HG03521 (cell line): ENCODE results near the gene CTSG.
"Not testable (repeated sequence)": the region's sequence is repeated elsewhere in the genome, so short reads cannot be mapped to it uniquely, and the experiment has no call there.

Source experiments
- ATAC-seq: cut with Tn5 transposase; IDR thresholded peaks from one replicate; pipeline ENCODE4 v1.9.1; 2021; ENCODE audit warnings: mild to moderate bottlenecking, moderate library complexity; ENCODE audit not compliant: unreplicated experiment

Gene CTSG, protein sequence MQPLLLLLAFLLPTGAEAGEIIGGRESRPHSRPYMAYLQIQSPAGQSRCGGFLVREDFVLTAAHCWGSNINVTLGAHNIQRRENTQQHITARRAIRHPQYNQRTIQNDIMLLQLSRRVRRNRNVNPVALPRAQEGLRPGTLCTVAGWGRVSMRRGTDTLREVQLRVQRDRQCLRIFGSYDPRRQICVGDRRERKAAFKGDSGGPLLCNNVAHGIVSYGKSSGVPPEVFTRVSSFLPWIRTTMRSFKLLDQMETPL

DNA sequence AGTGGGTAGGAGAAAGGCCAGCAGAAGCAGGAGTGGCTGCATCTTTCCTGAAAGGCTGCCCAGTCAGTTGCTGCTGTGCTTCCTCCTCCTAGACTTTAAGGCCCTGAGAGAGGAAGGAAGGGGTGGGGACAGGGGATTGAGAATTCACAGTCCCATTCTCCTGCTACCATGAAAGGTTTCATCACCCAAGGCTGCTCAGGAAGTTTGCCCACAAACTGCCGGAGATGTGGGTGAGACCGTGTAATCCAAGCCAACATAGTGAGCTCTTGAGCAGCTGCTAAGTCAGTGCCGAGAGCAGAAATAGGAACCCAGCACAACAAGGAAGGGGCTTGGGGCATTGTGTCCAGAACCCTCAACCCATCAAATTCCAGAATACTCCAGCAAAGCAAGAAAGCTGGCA, at the start of gene CTSG:
TSS of gene CTSG (minus strand) at position 69 of the 400 bp plus-strand sequence. CDS start at position 42, 27 bp downstream.
- no peak for ATAC-seq

DNA sequence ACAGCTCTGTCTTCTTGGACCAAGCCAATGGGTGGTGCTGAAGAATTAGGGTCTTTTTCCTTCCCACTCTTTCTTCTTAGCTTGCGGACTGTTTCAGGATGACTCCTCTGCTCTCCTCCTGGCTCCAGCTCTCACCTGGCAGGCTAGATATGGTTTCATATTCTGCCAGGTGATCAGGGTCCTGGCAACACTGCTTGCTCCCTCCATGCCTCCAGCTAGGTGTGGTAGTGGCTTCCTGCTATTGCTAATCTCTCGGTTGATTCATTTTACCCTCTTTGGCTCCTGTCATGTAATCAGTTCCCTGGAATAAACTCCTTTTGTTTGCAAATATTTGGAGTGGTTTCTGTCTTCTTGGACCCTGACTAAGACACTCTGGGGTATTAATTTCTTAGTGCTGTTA, 37.7 kb upstream of the CTSG start:
- no peak for ATAC-seq

DNA sequence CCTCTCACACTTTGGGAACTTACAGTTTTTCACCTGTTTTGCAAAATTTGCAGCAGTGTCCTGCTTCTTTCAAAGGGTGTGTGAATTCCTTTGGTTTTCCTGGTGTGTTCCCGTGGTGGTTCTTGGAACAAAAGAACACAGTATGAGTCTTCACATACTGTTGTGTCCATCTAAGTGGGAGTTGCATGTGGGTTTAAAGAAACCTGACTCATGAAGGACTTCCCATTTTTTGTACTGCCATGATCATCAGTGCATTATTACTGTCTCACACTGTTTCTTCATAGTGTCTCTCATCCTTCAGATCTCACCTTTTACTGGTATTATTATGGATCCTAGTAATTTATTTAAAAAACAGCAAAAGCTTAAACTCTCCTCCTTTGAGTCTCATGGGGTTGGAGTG, 37.2 kb upstream of the CTSG start:
- no peak for ATAC-seq

DNA sequence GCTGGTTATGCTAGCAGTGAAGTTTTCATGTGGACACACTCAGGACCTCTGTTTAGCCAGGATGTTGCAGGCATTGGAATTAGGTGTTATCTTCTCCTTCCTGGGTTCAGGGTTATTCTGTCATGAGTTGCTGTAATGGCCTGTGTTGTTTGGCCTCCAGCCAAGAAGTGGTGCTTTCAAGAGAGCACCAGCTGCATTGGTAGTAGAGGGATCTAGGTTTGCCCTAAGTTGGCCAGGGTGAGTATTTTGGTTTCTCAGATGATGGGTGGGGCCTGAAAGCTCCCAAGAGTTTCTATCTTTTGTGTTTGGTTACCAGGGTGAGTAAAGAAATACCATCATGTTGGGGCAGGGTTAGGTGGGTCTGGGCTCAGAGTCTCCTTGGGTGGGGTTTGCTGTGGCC, 36.1 kb upstream of the CTSG start:
- no peak for ATAC-seq

DNA sequence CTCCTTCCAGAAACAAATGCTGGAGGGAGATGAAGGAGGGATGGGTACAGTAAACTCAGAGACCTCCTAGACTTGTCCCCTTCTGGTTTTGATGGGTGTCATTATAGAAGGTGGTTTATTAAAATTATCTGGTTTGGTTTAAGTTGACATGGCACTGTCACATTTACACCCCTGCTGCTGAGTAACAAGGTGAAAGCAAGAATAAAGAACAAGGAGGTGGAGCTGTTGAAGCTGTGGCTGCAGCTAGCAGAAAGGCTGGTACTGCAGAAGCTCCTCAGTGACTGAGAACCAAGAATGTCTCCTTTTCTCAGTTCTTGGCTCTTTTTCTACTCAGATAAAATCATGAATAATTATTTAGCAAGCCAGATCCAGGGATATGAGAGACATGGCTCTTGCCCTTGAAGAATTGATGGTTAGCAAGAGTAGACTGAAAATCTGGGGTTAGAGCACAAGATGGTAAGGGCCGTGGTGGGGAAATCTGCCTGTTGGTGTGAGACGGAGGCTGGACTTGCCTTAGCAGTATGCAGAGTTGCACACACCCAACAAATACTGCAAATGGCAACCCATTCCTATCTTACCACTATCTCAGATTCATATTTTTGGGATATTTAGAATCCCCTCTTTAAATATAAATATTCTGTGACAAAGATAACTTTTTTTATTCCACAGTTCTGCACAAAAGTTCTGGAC, 33.8 kb upstream of the CTSG start, which contains the start of gene GZMH:
TSS of gene GZMH (minus strand) at position 31 of the 690 bp plus-strand sequence. CDS start 72 bp downstream, outside the sequence.
- ATAC-seq = no peak

DNA sequence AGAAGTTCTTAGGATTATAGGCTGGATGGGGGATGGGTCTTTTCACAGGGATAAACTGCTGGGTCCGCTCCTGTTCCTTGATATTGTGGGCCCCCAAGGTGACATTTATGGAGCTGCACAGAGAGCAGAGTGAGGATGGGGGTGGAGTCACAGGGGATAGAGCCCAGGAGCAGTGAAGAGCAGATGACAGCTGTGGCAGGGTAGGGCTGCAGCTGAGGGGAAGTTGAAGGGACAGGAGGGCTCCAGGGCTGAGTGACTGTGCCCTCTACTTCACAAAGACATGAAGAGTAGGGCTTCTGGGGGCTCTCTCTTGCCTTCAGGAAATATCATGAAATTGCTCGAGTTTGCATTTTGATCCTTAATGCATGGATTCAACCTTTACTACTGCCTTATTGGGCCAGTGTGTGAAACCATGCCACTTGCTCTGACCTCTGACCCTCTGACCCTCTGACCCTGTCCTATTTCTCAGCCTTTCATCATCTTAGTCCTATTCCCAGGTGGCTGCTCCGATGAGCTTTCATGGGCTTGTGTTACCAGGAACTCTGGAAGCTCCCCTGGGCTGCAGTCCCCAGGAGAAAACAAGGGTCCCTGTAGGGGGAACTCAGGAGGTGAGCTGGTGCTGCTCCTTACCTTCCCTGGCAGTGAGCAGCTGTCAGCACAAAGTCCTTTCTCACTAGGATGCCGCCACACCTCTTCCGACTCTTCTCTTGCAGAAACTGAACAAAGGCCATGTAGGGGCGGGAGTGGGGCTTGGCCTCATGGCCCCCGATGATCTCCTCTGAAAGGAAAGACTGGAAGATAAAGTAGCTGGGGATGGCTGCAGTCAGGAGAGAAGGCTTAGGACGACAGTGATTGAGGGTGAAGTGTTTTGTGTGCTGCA, 31.8 kb upstream of the CTSG start:
- ATAC-seq = no peak

DNA sequence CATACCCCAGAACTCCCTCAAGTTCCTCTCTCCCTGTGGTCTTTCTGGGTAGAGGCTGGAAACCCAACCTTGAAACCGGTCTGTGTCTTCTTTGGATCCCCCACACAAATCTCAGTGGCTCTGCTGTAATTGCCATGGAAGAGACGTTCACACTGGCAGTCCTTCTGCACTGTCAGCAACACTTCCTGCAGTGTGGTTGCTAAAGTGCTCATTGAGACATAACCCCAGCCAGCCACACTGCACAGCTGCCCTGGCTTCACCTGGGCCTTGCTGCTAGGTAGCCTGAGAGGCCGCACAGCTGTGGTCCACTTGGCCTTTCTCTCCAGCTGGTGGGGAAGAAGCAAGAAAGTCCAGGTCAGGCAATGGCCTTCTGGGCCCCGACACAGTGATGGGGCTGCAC, 31.0 kb upstream of the CTSG start:
- ATAC-seq = no peak

DNA sequence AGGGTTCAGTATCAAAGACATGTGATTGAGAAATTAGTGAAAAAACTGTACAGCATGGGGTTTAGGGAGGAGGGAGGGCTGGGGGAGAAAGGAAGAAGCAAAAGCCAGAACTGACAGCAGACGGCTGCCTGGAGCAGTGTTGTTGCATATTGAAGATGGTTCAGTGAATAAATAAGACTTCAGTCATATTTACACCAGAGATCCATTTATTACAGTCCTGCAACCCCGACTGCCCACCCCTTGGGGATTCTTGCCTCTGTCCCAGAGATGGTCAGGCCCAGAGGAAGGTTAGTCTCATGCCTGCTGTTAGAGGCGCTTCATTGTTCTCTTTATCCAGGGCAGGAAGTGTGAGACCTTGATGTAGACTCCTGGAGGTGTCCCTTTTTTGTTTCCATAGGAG, 30.2 kb upstream of the CTSG start:
- ATAC-seq = no peak

DNA sequence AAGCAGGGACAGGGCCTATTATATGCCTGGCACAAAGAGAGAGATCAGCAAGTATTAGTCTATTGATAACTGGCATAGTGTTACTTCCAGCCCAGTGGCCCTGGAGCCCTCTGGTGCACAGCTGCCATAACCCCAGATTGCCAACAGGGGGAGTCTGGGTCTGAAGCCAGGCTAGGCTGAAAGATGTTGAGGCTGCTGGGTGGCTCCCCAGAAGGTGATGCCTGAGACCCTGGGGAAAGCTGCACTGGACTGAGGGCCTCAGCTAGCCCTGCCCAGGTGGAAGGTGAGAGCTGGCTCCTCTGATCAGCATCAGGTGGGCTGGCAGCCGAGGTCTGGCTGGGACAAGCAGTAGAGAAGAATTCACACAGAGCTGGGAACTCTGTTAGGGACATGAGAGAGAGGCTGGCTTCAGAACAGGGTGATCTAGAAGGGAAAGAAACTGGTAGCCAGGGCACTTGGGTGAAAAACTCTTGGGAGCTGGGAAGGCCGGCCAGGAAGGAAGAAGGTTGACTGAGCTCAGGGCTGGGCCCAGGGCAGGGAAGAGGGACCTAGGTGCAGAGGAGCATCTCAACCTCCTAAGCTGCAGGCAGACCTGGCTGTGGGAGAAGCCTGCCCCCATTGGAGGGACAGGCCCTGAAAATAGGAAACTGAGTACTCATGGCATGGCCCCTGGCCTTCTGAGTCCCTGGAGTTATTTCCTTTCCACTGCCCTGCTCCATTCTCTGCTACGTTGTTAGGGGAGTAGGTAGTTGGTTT, 29.6 kb upstream of the CTSG start:
- peak; percentile 84 for ATAC-seq

DNA sequence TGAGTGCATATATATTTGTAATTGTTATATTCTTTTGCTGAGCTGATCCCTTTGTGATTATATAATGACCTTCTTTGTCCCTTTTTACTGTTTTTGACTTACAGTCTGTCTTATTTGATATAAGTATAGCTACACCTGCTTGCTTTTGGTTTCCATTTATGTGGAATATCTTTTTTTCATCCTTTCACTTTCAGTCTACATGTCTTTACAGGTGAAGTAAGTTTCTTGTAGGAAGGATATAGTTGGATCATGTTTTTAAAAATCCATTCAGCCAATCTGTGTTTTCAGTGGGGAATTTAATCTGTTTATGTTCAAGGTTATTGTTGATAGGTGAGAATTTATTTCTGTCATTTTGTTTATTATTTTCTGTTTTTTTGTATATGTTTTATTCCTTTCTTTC, 21.4 kb upstream of the CTSG start:
- no peak for ATAC-seq

DNA sequence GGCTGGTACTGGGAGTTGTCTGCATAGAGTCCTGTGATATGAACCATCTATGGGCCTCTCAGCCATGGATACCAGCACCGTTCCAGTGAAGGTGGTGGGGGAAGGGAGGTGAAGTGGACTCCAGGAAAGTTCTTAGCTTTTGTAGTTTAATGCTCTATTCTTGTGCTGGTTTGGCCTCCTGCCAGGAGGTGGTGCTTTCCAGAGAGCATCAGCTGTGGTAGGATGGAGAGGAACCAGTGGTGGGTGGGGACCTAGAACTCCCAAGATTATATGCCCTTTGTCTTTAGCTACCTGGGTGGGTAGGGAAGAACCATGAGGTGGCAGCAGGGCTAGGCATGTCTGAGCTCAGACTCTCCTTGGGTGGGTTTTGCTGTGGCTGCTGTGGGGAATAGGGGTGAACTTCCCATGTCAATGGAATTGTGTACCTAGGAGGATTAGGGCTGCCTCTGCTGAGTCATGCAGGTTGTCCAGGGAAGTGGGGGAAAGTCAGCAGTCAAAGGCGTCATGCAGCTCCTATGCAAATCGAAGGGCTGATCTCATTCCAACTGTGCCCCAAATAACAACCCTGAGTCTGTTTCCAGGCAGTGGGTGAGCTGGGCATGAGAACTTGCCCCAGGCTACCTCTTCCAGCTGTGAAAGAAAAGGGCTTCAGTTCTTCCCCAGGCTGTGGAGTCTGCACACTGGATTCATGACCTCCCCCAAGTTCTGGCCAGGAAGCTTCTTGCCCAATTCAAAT, 19.2 kb upstream of the CTSG start:
- no peak for ATAC-seq

DNA sequence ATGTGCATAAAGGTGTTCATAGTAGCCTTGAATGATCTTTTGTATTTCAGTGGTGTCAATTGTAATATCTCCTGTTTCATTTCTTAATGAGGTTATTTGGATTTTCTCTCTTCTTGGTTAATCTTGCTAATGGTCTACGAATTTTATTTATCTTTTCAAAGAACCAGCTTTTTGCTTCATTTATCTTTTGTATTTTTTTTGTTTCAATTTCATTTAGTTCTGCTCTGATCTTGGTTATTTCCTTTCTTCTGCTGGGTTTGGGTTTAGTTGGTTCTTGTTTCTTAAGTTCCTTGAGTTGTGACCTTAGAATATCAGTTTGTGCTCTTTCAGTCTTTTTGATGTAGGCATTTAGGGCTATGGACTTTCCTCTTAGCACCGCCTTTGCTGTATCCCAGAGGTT, 15.0 kb upstream of the CTSG start:
- not testable (repeated sequence) for ATAC-seq

DNA sequence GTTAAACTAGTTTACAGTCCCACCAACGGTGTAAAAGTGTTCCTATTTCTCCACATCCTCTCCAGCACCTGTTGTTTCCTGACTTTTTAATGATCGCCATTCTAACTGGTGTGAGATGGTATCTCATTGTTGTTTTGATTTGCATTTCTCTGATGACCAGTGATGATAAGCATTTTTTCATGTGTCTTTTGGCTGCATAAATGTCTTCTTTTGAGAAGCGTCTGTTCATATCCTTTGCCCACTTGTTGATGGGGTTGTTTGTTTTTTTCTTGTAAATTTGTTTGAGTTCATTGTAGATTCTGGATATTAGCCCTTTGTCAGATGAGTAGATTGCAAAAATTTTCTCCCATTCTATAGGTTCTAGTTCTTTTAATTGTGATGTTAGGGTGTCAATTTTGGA, 8.4 kb upstream of the CTSG start:
- not testable (repeated sequence) for ATAC-seq

DNA sequence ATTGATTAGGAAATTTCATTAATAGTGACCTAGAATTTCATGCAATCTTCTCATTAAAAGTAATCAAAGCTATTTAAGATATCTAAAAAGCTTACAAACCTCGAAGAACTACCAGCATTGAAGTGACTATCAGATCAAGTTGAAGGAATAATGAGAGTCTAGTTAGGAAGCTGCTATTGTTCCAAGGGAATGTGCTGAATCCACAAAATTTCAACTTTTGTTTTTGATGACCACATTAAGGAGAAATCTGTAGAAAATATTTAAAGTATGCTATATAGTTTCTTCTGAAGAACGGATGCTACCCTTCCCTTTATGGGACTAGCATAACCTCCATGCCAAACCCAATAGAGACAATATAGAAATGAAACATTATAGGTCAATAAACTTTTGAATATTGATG, 2.5 kb upstream of the CTSG start:
- ATAC-seq = no peak

DNA sequence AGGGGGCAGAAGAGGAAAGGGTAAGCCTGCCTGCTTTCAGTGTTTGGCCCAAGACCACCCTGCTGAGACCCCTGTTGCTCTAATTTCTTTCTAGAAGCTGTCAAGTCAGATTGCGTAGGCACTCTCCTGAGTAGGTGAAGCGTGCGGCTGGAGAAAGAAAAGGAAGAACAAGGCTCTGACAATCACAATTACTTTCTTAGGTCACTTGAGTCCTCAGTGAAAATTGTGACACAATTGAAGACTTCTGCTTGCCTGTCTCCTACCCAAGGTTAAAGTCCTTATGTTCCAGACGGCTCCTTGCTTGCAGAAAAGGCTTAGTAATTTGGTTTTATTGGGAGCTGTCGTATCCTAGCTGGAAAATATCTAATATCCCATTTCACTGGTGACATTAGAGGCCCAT, 721 bp upstream of the CTSG start:
- ATAC-seq = no peak

DNA sequence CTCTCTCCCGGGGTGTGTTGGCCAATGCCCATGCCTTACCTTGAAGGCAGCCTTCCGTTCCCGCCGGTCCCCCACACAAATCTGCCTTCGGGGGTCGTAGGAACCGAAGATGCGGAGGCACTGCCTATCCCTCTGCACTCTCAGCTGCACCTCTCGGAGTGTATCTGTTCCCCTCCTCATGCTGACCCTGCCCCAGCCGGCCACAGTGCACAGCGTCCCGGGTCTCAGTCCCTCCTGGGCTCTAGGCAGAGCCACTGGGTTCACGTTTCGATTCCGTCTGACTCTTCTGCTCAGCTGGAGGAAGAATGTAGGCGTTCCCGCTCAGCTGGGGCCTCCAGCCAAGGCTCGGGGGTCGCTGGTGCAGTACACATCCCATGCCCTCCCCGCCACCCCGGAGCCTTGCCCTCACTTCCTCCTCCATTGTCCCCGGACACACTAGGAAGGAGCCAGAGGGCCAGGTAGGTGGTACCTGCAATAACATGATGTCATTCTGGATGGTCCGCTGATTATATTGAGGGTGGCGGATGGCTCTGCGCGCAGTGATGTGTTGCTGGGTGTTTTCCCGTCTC, 1.8 kb downstream of the CTSG start:
- ATAC-seq = no peak

DNA sequence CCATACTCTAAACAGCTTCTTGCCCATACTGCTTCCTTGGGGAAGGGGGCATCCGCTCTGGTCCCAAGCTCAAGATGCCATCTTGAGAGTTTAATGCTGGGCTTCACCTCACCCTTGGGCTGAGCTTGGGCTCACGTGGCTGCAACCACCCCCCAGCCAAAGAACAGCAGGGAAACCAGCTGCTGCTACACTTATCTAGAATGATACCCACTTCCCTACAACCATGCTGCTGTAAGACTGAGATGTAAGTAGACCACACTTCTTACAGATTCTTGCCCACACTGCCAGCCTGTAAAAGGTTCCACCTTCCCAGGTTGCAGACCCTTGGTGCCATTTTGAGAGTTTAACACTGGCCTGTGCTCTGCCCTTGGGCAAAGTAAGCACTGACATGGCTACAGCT, 9.7 kb downstream of the CTSG start:
- no peak for ATAC-seq

DNA sequence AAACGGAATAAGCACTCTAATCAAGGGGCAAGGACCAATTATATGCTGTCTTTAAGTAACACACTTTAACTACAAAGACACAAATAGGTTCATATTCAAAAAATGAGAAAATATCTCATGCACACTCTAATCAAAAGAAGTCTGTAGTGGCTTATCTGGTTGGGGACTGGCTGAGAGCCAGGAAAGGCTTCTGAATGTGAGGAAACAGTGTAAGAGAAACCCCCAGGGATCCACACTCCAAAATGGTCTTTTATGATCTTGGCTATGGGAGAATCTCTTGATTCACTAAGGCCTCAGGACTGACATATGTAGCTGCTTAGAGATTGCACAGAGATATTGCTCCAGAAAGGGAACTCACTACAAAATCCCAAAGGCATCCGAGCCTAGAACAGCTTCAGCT, 10.3 kb downstream of the CTSG start:
- no peak for ATAC-seq

DNA sequence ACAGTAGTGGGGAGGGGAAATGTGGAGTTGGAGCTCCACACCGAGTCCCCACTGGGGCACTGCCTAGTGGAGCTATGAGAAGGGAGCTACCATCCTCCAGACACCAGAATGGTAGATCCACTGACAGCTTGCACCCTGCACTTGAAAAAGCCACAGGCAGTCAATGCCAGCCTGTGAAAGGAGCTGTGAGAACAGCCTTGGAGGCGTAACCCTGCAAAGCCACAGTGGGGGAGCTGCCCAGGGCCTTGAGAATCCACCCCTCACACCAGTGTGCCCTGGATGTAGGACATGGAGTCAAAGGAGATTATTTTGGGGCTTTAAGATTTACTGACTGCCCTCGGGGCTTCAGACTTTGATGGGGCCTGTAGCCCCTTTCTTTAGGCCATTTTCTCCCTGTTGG, 12.5 kb downstream of the CTSG start:
- no peak for ATAC-seq

DNA sequence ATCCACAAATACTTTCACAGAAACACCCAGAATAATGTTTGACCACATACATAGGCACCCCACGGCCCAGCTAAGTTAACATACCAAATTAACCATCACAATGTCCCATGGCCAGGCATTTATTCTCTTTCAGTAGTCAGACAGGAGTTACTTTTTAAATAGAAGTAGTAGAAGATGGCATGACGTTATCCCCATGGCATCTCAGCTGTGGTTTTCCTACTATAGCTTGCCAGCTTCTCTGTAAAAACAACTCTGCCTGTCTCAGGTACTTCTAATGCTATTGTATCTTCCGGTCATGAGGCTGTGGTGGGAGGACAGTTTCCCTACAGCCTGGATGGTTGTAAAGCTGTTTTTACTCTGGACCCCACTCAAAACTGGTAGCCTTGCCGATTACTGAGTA, 19.3 kb downstream of the CTSG start:
- no peak for ATAC-seq
